IPS-NIHi7 (cell line): Measurements from ENCODE around the gene PLPP7.
"Not testable (repeated sequence)": the region's sequence is repeated elsewhere in the genome, so short reads cannot be mapped to it uniquely, and the experiment has no call there.

Experiments
- DNase-seq: peaks from one replicate; pipeline ENCODE4 v3.0.0; 2012; ENCODE audit warnings: mixed read lengths; ENCODE audit errors: extremely low spot score

PLPP7 gene

DNA sequence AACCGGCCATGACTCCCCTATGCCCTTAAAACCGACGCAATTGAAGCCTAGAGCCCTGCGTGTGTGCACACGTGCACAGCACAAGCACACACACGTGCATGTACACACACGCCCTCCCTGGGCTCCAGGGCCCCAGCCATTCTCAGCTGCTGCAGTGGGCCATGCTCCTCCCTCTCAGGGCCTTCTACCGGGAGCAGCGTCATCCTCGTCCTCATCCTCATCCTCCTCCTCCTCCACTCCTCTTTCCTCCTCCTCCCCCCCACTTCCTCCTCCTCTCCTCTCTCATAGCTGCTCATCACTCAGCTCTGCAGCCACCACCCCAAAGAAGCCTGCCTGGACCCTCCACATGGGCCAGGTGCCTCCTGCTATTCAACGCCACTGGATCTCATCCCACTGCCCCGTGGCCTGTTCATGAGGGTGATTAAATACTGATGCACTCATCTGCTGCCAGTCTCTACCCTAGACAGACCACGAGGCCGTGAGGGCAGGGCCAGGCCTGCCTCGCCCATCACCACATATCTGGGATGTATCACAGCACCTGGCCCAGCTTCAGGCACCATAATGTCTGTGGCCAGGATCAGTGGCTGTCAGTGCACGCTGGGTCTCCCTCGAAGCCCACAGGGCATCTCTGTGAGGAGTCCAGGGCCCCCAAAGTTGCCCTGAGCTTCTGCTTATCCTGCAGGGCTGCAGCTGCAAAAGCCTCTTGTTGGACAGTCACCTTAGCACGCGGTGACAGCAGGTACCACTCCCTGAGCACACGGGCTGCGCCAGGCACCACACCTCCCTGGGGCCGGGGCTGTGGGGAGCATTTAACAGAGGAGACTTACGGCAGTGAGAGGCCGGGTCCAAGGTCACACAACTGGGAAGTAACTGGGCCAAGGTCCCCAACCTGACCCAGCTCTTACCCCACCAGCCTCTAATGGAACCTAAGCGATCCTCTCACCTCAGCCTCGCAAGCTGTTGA, 23.0 kb upstream of the PLPP7 start:
- DNase-seq, result no peak

GRCh38 chr9:131270171-131271015, 19.1 kb upstream of the PLPP7 start:
- no peak for DNase-seq

- not testable (repeated sequence) for DNase-seq
These were observed 18.6 kb upstream of the PLPP7 start for GRCh38 chr9:131271016-131271273.

- DNase-seq, result no peak
These were observed 18.0 kb upstream of the PLPP7 start for GRCh38 chr9:131271506-131271931.

GRCh38 chr9:131272212-131272611, 17.3 kb upstream of the PLPP7 start:
- no peak for DNase-seq

- no peak for DNase-seq
These were observed 16.2 kb upstream of the PLPP7 start for GRCh38 chr9:131273146-131273855.

- no peak for DNase-seq
These were observed 15.5 kb upstream of the PLPP7 start for GRCh38 chr9:131273856-131274673.

GRCh38 chr9:131274674-131275331, 14.7 kb upstream of the PLPP7 start:
- DNase-seq, result no peak

- DNase-seq, result peak; percentile 70
These were observed 14.0 kb upstream of the PLPP7 start for GRCh38 chr9:131275332-131276093.

DNA sequence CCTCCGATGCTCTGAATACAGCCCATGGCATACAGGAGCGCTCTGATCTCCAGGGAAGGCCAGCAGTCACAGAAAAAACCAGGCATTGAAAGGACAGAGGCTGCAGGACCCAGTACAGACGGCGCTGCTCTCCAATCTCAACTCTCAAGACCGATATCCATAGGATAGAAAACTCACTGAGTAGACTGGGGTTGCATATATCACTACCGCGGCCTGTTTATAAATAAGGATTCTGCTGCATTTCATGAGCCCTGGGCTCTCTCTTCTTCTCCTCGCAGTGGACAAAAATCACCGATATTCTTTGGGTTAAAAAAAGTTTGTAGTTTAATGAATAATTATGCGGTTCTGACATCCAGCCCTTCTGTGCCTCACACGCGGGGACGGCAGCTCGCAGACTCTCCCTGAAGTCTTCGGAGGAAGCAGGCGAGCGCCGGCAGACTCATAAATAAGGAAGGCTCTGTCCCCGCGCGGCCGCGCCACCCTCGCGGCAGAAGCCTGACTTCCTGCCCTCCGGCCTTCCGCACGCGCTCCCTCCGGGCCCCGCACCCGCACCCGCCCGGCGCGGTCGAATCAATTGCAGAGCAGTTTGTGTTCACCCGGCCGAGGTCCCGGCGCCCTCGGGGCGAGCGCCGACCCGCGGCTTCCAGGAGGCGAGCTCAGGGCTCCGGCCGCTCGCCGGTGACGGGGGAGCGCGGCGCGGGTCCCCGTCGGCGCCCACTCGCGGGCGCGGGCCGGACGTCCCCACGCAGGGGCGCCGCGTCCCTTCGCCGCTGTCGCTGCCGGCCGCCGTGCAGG, 13.2 kb upstream of the PLPP7 start, which contains the start of gene FAM78A:
Gene FAM78A (minus strand): TSS at position 417 of the 795 bp plus-strand sequence. CDS start 331 bp downstream, at position 86.
- peak; percentile 51 for DNase-seq

- no peak for DNase-seq
These were observed 12.6 kb upstream of the PLPP7 start for GRCh38 chr9:131276891-131277286.

GRCh38 chr9:131277287-131277909, 12.1 kb upstream of the PLPP7 start:
- DNase-seq, result no peak

DNA sequence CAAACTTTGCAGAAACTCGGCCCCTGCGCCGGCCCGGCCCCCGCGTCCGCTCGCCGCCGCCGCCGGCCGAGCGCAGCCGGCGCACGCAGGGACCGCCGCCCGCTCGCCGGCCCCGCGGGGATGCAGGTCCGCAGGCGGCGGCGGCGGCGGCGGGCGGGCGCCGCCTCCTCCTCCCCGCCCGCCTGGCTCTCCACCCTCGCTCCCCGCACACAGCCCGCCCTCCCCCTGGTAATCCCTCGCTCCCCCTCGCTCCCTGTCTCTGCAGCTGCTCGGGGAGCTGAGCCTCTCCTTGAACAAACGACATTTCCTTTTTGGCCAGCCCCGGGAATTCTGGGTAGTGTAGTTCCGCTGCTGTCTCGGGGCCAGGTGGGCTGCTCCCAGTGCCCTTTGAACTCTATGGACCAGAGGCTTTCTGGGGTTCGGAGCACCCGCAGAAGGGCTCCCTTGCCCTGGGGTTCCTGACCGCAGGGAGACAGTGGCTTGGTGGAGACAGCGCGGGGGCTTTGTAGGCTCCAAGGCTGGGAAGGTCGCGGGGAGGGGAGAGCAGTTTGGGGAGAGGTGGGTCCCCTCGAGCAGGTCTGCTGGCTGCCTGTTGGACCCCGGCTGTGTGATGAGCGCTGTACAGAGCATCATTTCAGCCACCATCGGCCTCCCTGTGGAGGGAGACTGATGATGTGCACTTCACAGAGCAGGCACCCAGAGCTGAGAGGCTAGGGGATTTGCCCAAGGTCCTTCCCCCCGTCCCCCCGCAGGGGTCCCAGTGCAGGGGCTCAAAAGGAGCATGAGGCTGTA, 11.4 kb upstream of the PLPP7 start:
- peak; percentile 97 for DNase-seq

DNA sequence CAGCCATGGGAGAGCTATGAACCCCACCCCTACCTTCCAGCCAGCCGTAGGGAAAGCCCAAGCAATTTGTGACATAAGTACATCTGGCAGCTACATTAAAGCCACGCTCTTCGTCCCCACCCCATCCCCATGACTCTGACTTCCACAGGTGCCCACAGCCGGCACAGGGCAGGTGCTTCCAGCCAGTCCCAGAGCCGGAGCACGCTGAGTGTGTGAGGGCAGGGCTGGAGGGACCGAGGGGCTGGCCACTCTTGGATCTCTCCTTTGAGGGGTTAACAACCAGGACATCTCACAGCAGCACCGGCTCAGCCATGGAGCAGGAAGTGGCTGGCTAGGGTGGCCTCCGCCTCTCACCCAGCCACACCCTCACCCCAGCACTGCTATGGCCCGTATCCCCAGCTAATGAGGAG, 10.8 kb upstream of the PLPP7 start:
- DNase-seq, result no peak

DNA sequence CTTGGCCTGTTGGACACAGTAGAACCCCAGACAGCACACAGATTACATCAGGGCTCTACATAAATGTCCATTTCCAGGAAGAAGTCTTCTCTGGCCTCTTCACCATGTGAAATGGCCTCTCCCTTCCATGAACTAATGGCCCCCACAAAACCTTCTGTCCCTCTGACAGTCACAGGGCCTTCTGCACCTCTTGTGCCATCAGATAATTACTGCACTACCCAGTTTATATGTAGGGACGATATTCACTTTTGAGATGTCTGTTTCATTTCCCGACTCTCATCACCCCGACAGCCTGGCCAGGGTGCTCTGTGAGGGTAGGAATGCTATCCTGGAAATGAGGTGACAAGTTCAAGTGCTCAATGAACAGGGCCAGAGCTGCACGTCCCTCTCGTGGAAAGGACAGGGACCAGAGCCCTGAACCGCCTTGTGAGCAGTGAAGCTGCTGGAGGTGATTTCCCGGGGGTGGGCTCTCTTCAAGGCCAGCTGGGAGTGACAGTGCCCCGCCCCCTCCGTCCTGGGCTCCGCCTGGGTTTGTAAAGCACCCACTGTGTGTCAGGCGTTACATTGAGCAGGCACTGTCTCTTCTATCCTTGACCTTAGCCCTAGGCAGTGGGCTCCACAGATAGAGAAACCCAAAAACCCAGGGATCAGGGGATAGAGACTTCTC, 10.2 kb upstream of the PLPP7 start:
- no peak for DNase-seq

DNA sequence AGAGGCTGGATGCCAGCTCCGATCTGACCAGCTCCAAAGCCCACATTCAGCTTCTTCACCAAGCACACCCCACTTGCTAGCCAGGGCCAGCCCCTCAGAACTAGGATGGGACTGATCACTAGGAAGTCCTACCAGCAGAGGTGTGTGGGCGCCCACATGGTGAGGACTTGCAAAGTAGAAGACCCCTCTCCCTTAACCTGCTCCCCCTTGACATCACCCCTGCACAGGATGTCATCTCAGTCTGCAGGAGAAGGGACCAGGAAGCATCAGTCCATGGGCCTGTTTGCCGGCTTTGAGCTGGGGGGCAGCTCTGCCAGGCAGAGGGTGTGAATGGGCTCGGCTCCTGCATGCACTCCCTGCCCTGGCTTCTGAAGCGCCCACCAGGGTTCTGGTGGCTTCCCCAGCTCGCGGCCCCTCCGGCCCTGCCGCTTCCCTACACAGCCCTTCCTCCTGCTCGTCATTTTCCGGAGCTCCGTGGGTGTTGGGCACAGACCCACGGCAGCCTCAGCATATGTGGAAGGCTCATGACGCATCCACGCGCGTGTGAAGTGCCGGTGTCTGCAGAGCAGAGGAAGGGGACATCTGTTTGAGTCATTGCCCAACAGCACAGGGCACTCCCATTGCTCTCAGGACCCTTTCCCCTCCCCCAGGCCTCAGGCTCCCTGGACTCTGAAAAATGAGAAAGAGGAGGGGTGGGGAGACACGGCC, 9.5 kb upstream of the PLPP7 start:
- no peak for DNase-seq

- no peak for DNase-seq
These were observed 8.9 kb upstream of the PLPP7 start for GRCh38 chr9:131280660-131281059.
